ENCODE data around the gene VAMP5.

The VAMP5 gene

GRCh38 chr2:85635636-85636035 is 51.4 kb downstream of the VAMP5 start:
- no peak for DNase-seq (ENCODE audit: low spot score)

DNA sequence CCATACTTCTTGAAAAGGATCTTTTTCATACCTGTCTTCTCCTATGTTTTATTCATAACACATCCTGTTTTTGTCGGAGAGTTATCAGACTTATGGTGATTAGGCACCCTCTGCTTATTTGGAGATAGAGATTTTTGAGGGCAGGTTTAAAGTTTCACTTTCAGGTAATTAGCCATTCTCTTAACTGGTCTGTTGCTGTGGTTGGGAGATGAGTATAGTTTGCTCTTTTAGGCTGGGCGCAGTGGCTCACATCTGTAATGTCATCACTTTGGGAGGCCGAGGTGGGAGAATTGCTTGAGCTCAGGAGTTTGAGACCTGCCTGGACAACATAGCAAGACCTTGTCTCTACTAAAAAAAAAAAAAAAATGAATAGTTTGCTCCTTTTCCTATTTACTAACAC is 58.5 kb downstream of the VAMP5 start:
- no peak for DNase-seq (ENCODE audit: low spot score)
